NCI-H146 treated with DMSO at 0.1 percent for 48 hours (cell line): ENCODE results near the gene HOXB6.

Experiments
- DNase-seq: peaks from one replicate; lab custom pipeline; 2025; ENCODE audit not compliant: unreplicated experiment; lab: John Stamatoyannopoulos, UW

The HOXB6 gene

GRCh38 chr17:48604770-48605329 is at the start of gene HOXB6:
HOXB6 (minus strand) TSS chr17:48604986; CDS start chr17:48598150, 6,836 bp downstream.
- no peak for DNase-seq

- DNase-seq: no peak
These were observed 45.0 kb upstream of the HOXB6 start for GRCh38 chr17:48649741-48650140.

- DNase-seq: no peak
These were observed 43.1 kb upstream of the HOXB6 start for GRCh38 chr17:48647963-48648245.

GRCh38 chr17:48647103-48647962 is 42.5 kb upstream of the HOXB6 start:
- DNase-seq: no peak

GRCh38 chr17:48646183-48647102 is 41.7 kb upstream of the HOXB6 start:
- DNase-seq: no peak

- no peak for DNase-seq
These were observed 40.9 kb upstream of the HOXB6 start for GRCh38 chr17:48645639-48646182.

GRCh38 chr17:48644910-48645557 is 40.2 kb upstream of the HOXB6 start:
- no peak for DNase-seq

- no peak for DNase-seq
These were observed 39.4 kb upstream of the HOXB6 start for GRCh38 chr17:48644159-48644558.

GRCh38 chr17:48643697-48644012 is 38.9 kb upstream of the HOXB6 start:
- DNase-seq: no peak

GRCh38 chr17:48642843-48643696 is 38.3 kb upstream of the HOXB6 start:
- DNase-seq: no peak

GRCh38 chr17:48642059-48642842 is 37.5 kb upstream of the HOXB6 start:
- DNase-seq: no peak

- no peak for DNase-seq
These were observed 36.8 kb upstream of the HOXB6 start for GRCh38 chr17:48641541-48642058.

- no peak for DNase-seq
These were observed 36.0 kb upstream of the HOXB6 start for GRCh38 chr17:48640858-48641180.

GRCh38 chr17:48639982-48640857 is 35.4 kb upstream of the HOXB6 start:
- DNase-seq: no peak

GRCh38 chr17:48639136-48639535 is 34.4 kb upstream of the HOXB6 start:
- no peak for DNase-seq

- no peak for DNase-seq
These were observed 32.8 kb upstream of the HOXB6 start for GRCh38 chr17:48637323-48638260.
